HepG2 (cell line): ENCODE results near the gene SOX13. TPM values are rescaled to one million over a fixed set of nuclear protein-coding genes. Genes with fewer than 3 reads are reported as not detected.

ENCODE experiments used
- CBX2 ChIP-seq, 2 experiments: fragments of 200-600 bp in 1 of 2; sonication (generic); formaldehyde crosslinking in 1 of 2; IDR thresholded peaks; 2 replicates each; pipeline versions ENCODE4 v1.7.0 to v1.8.1; 2018 to 2022; ENCODE audit warnings: low read depth in 2 of 2, low read length in 1 of 2, mild to moderate bottlenecking in 1 of 2, missing genetic modification reagents in 1 of 2
- MBD4 ChIP-seq: IDR thresholded peaks from 2 replicates; pipeline ENCODE4 v1.6.1; 2012; ENCODE audit warnings: low read length, inconsistent platforms, borderline replicate concordance
- NR2F2 ChIP-seq: IDR thresholded peaks from 2 replicates; pipeline ENCODE4 v1.6.1; 2012; ENCODE audit warnings: low read depth, inconsistent platforms, borderline replicate concordance
- PHF21A ChIP-seq: sonication (generic); formaldehyde crosslinking; IDR thresholded peaks from 2 replicates; pipeline ENCODE4 v1.5.0; 2020; ENCODE audit warnings: mild to moderate bottlenecking, missing genetic modification reagents
- RFX1 ChIP-seq: fragments of 450-650 bp; IDR thresholded peaks from 2 replicates; pipeline ENCODE4 v1.6.1; 2017
- RORA ChIP-seq: sonication (generic); formaldehyde crosslinking; IDR thresholded peaks from 2 replicates; pipeline ENCODE4 v1.5.0; 2020; ENCODE audit warnings: mild to moderate bottlenecking, missing genetic modification reagents, moderate library complexity
- SOX6 ChIP-seq, 2 experiments: fragments of 450-650 bp in 1 of 2; sonication (generic) in 1 of 2; formaldehyde crosslinking in 1 of 2; IDR thresholded peaks; 2 replicates each; pipeline versions ENCODE4 v1.4.0 to v1.6.1; 2017 to 2020; ENCODE audit warnings: antibody characterized with exemption in 1 of 2, mild to moderate bottlenecking in 1 of 2, missing genetic modification reagents in 1 of 2
- SRSF1 ChIP-seq: fragments of 200-400 bp; formaldehyde crosslinking; optimal IDR thresholded peaks from 2 replicates; pipeline ENCODE3; 2017; ENCODE audit warnings: mild to moderate bottlenecking, low read depth, low read length, moderate library complexity
- TBL1XR1 ChIP-seq: fragments of 150-350 bp; IDR thresholded peaks from 2 replicates; pipeline ENCODE4 v1.6.1; 2014; ENCODE audit warnings: borderline replicate concordance, low read length; ENCODE audit not compliant: partially characterized antibody
- TCF7 ChIP-seq: sonication (generic); IDR thresholded peaks from 2 replicates; pipeline ENCODE4 v1.6.1; 2016; ENCODE audit warnings: antibody characterized with exemption, low read depth
- YEATS2 ChIP-seq: sonication (generic); formaldehyde crosslinking; IDR thresholded peaks from 2 replicates; pipeline ENCODE4 v1.4.0; 2020; ENCODE audit warnings: missing genetic modification reagents, borderline replicate concordance
- ZBTB21 ChIP-seq: sonication (generic); formaldehyde crosslinking; IDR thresholded peaks from 2 replicates; pipeline ENCODE4 v1.4.0; 2020; ENCODE audit warnings: missing genetic modification reagents
- ZBTB38 ChIP-seq: sonication (generic); formaldehyde crosslinking; IDR thresholded peaks from 2 replicates; pipeline ENCODE4 v1.5.1; 2020; ENCODE audit warnings: mild to moderate bottlenecking, missing genetic modification reagents
- ZKSCAN5 ChIP-seq: sonication (generic); formaldehyde crosslinking; IDR thresholded peaks from 2 replicates; pipeline ENCODE4 v1.5.1; 2020; ENCODE audit warnings: mild to moderate bottlenecking, missing genetic modification reagents
- ZNF12 ChIP-seq: sonication (generic); formaldehyde crosslinking; IDR thresholded peaks from 2 replicates; pipeline ENCODE4 v1.5.0; 2020; ENCODE audit warnings: missing genetic modification reagents
- ZNF234 ChIP-seq: sonication (generic); formaldehyde crosslinking; conservative IDR thresholded peaks from 2 replicates; pipeline ENCODE4 v1.5.1; 2020; ENCODE audit warnings: mild to moderate bottlenecking, missing genetic modification reagents
- ZNF607 ChIP-seq: sonication (generic); formaldehyde crosslinking; IDR thresholded peaks from 2 replicates; pipeline ENCODE4 v1.5.1; 2020; ENCODE audit warnings: missing genetic modification reagents, mild to moderate bottlenecking, borderline replicate concordance
- polyA plus RNA-seq, 8 experiments: library from polyadenylated mRNA; depleted of rRNA in 3 of 8; stranded (reverse) in 7 of 8; unstranded in 1 of 8; fragments of >200 nt; fragmentation: Illumina TruSeq in 4 of 8; extraction: Trizol in 4 of 8; gene quantifications; 2 replicates each; pipeline versions ENCODE4 v1.2.1 to v1.2.3, GENCODE V29; 2011 to 2016; ENCODE audit warnings: low read depth in 4 of 8, missing spikeins in 1 of 8, mixed read lengths in 1 of 8; ENCODE audit not compliant: insufficient read depth in 1 of 8
- total RNA-seq, 5 experiments: library from RNA; depleted of rRNA; stranded (reverse); fragments of >200 nt; fragmentation: Illumina TruSeq; extraction: Trizol; gene quantifications; 2 replicates each; pipeline ENCODE4 v1.2.3, GENCODE V29; 2016; ENCODE audit warnings: low read depth in 1 of 5
- TF ChIP-seq, protein P1 (sequence below): sonication (generic); formaldehyde crosslinking; IDR thresholded peaks from 2 replicates; pipeline ENCODE4 v1.4.0; 2020; ENCODE audit warnings: mild to moderate bottlenecking, low read depth, missing genetic modification reagents
- TF ChIP-seq, protein P2 (sequence below): sonication (generic); formaldehyde crosslinking; IDR thresholded peaks from 2 replicates; pipeline ENCODE4 v1.4.0; 2020; ENCODE audit warnings: missing genetic modification reagents
- TF ChIP-seq, protein P3 (sequence below): sonication (generic); formaldehyde crosslinking; IDR thresholded peaks from 2 replicates; pipeline ENCODE4 v1.4.0; 2020; ENCODE audit warnings: missing genetic modification reagents
- TF ChIP-seq, protein P4 (sequence below): sonication (generic); formaldehyde crosslinking; IDR thresholded peaks from 2 replicates; pipeline ENCODE4 v1.5.0; 2020; ENCODE audit warnings: missing genetic modification reagents
- TF ChIP-seq, protein P5 (sequence below): sonication (generic); formaldehyde crosslinking; IDR thresholded peaks from 2 replicates; pipeline ENCODE4 v1.9.0; 2022; ENCODE audit warnings: low read depth, missing genetic modification reagents
- TF ChIP-seq, protein P6 (sequence below): sonication (generic); formaldehyde crosslinking; IDR thresholded peaks from 2 replicates; pipeline ENCODE4 v1.5.0; 2020; ENCODE audit warnings: mild to moderate bottlenecking, low read depth, missing genetic modification reagents, borderline replicate concordance

The SOX13 gene
- total and polyA plus RNA-seq, 2 of the 13 experiments (the other 11 are each of a cell fraction or from before 2014, with no cell fraction given): 13.3 to 15.8 TPM

DNA sequence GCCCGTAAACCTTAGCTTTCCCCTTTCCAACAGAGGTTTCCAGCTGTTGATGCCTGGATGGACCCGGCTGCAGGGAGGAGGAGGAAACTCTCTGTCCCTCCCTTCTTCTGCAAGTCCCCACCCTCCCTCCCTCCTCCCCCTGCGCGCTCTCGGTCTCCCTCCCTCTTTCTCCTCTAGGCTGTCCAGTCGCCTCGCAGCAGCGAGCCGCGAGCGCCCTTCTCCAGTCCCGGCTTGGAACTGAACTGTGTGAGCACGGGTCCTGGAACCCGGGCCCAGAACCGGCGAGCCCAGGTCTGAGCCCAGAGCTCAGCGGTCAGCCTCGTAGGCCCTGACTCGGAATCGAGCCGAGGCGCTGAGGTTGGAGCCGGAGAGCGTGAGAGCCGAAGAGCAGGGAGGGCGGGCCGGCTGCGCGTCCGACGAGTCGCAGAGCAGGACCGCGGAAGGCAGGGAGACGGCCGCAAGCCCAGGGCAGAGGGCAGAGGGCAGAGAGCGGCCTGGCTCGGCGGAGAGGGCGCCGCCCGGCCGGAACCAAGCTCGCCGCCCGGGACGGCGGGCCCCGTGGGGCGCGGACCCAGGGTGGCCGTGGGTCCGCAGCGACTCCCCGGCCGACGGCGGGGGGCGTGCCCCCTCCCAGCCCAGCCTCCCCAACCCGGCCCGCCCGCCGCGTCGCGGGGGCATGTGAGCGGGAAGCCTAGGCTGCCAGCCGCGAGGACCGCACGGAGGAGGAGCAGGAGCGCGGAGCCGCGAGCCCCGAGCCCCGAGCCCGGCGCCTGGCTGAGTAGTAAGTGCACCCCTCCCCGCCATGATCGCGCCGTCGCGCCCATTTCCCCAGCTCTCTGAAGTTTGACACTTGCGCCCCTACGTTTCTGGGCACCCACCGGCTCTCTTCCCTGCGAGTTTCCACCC, at the start of gene SOX13 (continued):
- TF ChIP-seq, protein P1, sequence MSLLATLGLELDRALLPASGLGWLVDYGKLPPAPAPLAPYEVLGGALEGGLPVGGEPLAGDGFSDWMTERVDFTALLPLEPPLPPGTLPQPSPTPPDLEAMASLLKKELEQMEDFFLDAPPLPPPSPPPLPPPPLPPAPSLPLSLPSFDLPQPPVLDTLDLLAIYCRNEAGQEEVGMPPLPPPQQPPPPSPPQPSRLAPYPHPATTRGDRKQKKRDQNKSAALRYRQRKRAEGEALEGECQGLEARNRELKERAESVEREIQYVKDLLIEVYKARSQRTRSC: no peak
- TF ChIP-seq ZBTB21 (CRISPR knock-in tag) (no peak), SOX6 (IDR thresholded peaks at IDR 0.05) (no peak), SOX6 (CRISPR knock-in tag; IDR thresholded peaks at IDR 0.05) (peak; percentile 60; the same call in 1 of the 2 replicates), RORA (no peak), MBD4 (no peak), ZNF234 (CRISPR knock-in tag) (no peak), ZBTB38 (CRISPR knock-in tag) (0 out of 2 replicates have a peak, but pooled peaks have one; percentile 37), YEATS2 (peak; percentile 53; the same call in 1 of the 2 replicates), TCF7 (no peak), ZNF607 (CRISPR knock-in tag) (peak; percentile 55; the same call in 1 of the 2 replicates), ZKSCAN5 (no peak), SRSF1 (no peak), ZNF12 (peak; percentile 59; the same call in 1 of the 2 replicates), RFX1 (no peak), PHF21A (CRISPR knock-in tag) (no peak), TBL1XR1 (no peak), NR2F2 (peak; percentile 56; the same call in 1 of the 2 replicates), CBX2 (IDR thresholded peaks at IDR 0.05; ENCODE audit: low read depth, low read length) (no peak), CBX2 (CRISPR knock-in tag; IDR thresholded peaks at IDR 0.05; ENCODE audit: low read depth) (0 out of 2 replicates have a peak, but pooled peaks have one; percentile 26)
- TF ChIP-seq, protein P2, sequence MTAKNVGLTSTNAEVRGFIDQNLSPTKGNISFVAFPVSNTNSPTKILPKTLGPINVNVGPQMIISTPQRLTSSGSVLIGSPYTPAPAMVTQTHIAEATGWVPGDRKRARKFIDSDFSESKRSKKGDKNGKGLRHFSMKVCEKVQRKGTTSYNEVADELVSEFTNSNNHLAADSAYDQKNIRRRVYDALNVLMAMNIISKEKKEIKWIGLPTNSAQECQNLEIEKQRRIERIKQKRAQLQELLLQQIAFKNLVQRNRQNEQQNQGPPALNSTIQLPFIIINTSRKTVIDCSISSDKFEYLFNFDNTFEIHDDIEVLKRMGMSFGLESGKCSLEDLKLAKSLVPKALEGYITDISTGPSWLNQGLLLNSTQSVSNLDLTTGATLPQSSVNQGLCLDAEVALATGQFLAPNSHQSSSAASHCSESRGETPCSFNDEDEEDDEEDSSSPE (CRISPR knock-in tag): peak; percentile 23; the same call in 1 of the 2 replicates
- TF ChIP-seq, protein P3, sequence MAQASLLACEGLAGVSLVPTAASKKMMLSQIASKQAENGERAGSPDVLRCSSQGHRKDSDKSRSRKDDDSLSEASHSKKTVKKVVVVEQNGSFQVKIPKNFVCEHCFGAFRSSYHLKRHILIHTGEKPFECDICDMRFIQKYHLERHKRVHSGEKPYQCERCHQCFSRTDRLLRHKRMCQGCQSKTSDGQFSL: no peak; the same call in 1 of the 2 replicates
- TF ChIP-seq, protein P4, sequence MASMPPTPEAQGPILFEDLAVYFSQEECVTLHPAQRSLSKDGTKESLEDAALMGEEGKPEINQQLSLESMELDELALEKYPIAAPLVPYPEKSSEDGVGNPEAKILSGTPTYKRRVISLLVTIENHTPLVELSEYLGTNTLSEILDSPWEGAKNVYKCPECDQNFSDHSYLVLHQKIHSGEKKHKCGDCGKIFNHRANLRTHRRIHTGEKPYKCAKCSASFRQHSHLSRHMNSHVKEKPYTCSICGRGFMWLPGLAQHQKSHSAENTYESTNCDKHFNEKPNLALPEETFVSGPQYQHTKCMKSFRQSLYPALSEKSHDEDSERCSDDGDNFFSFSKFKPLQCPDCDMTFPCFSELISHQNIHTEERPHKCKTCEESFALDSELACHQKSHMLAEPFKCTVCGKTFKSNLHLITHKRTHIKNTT: no peak
- TF ChIP-seq, protein P5, sequence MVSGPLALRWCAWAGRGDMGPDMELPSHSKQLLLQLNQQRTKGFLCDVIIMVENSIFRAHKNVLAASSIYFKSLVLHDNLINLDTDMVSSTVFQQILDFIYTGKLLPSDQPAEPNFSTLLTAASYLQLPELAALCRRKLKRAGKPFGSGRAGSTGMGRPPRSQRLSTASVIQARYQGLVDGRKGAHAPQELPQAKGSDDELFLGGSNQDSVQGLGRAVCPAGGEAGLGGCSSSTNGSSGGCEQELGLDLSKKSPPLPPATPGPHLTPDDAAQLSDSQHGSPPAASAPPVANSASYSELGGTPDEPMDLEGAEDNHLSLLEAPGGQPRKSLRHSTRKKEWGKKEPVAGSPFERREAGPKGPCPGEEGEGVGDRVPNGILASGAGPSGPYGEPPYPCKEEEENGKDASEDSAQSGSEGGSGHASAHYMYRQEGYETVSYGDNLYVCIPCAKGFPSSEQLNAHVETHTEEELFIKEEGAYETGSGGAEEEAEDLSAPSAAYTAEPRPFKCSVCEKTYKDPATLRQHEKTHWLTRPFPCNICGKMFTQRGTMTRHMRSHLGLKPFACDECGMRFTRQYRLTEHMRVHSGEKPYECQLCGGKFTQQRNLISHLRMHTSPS (CRISPR knock-in tag): no peak; the same call in 1 of the 2 replicates
- TF ChIP-seq, protein P6, sequence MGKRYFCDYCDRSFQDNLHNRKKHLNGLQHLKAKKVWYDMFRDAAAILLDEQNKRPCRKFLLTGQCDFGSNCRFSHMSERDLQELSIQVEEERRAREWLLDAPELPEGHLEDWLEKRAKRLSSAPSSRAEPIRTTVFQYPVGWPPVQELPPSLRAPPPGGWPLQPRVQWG (CRISPR knock-in tag): no peak
